GM15510 (cell line): ENCODE data around the gene GSTM1.

Experiments
- POLR2A ChIP-seq: IDR thresholded peaks from 3 replicates; pipeline ENCODE4 v1.6.1; 2011; ENCODE audit warnings: borderline replicate concordance; ENCODE audit not compliant: insufficient read length; ENCODE audit errors: extremely low read depth

The GSTM1 gene

DNA sequence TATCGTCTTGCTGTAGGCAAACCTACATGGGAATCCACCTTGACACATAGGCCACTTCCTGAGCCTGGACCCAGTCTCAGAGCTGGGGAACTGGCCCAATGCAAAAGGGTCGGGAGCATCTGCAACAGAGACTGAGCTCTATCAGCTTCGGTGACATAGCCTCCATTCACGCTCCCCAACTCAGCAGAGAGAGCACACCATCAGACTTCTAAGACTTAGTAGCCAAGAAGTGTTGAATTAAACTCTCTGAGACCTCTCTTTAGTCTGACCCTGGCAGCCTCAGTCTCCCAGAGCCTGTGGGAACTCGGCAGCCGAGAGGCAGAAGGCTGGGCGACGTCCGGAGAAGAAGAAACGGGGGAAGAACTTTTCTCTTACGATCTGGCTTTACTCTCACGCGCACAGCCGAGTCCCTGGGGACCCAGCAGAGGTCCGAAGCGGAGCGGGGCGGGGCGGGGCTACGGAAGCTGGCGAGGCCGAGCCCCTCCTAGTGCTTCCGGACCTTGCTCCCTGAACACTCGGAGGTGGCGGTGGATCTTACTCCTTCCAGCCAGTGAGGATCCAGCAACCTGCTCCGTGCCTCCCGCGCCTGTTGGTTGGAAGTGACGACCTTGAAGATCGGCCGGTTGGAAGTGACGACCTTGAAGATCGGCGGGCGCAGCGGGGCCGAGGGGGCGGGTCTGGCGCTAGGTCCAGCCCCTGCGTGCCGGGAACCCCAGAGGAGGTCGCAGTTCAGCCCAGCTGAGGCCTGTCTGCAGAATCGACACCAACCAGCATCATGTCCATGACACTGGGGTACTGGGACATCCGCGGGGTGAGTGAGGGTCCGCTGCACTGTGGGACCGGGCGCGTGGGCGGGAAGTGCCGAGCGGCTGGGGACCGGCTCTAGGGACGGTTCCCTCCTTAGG lies 31.8 kb upstream of the GSTM1 start, which contains the start of gene GSTM4:
Gene GSTM4 (plus strand): TSS at position 485 of the 905 bp plus-strand sequence. CDS start 291 bp downstream, at position 776.
- TF ChIP-seq POLR2A, result peak; percentile 48

GRCh38 chr1:109657395-109657794 lies 30.2 kb upstream of the GSTM1 start:
- TF ChIP-seq POLR2A, result no peak

DNA sequence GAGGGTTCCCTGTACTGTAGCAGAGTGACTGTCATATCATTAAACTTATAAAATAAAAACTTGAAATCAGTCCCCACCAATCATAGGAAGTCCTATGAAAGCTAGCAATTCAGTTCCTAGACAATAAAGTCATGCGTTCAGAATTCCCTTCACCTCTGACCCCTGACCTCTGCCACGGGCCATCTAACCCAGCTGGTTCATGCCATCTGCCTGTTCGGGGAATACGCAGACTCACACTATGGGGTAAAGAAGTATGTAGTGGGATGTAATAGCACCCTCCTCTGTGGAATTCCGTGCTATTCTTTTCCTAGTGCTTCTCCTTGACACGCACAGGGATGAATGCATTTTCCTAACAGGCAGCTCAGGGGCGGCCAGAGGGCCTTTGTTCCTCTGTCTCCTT lies 29.6 kb upstream of the GSTM1 start:
- no peak for TF ChIP-seq POLR2A

DNA sequence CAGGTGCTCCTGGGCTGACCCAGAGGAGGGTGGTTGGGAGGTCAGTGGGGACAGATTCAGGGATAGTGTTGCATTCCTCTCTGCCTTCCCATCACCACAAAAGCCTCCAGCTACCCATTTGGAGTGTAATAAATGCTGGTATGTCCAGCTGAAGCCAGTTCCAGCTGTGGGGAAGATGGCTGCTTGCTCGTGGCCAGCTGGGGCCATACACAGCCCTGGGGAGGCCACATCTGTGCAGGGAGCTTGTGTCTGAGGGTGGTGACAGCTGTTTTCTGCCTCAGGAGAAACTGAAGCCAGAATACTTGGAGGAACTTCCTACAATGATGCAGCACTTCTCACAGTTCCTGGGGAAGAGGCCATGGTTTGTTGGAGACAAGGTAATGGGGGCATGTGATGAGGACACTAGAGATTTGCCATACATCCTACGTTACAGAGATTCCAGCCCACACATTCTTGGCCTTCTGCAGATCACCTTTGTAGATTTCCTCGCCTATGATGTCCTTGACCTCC lies 29.0 kb upstream of the GSTM1 start:
- TF ChIP-seq POLR2A, result no peak

DNA sequence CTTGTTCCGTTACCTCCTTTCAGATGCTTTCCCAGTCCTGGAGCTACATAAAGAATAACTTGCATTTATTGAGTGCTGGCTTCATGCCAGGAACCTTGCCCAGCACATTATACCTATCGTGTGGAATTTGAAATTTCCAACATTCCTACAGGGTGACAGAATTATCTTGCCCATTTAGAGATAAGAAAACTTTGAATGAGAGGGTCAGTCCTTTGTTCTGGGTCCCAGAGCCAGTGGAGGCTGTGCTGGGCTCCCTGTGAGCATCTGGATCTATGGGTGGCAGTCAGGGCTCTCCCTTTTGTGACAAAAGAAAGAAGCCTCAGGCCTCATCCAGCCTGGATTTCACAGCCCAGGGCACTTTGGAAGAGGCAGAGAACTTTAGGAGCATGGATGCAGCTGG lies 28.5 kb upstream of the GSTM1 start:
- no peak for TF ChIP-seq POLR2A

GRCh38 chr1:109659997-109660690 lies 27.5 kb upstream of the GSTM1 start:
- TF ChIP-seq POLR2A, result no peak

DNA sequence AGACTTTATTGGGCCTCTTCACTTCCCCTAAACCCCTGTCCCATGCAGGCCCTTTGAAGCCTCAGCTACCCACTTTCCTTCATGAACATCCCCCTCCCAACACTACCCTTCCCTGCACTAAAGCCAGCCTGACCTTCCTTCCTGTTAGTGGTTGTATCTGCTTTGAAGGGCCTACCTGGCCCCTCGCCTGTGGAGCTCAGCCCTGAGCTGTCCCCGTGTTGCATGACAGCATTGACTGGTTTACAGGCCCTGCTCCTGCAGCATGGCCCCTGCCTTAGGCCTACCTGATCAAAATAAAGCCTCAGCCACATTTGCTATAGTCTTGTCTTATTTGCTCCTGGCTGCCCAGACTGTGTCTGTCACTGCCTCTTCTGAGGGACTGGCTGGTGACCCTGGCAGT lies 26.2 kb upstream of the GSTM1 start:
- no peak for TF ChIP-seq POLR2A

DNA sequence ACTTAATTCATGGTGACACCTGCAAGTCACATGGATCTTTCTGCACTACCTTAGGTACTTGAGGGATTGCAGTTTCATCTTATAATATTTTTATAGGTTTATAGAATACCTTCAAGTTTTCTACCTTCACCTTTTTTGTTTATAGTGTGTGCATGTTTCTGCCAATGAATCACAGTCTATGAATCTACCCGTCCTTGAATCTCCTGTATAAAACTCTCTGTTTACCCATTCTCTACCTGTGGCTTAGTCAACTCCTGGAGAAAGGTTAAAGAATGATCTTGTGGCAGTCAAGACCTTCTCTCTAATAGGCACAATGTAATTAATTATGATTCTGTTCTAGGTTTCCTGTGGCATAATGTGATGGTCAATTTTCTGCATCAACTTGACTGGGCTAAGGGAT lies 22.9 kb upstream of the GSTM1 start:
- no peak for TF ChIP-seq POLR2A

GRCh38 chr1:109667452-109668122 lies 20.0 kb upstream of the GSTM1 start, which contains the start of gene GSTM2:
GSTM2 (plus strand) TSS chr1:109668057; CDS start chr1:109668116, 59 bp downstream.
- no peak for TF ChIP-seq POLR2A

GRCh38 chr1:109668123-109668775 lies 19.4 kb upstream of the GSTM1 start:
- no peak for TF ChIP-seq POLR2A

DNA sequence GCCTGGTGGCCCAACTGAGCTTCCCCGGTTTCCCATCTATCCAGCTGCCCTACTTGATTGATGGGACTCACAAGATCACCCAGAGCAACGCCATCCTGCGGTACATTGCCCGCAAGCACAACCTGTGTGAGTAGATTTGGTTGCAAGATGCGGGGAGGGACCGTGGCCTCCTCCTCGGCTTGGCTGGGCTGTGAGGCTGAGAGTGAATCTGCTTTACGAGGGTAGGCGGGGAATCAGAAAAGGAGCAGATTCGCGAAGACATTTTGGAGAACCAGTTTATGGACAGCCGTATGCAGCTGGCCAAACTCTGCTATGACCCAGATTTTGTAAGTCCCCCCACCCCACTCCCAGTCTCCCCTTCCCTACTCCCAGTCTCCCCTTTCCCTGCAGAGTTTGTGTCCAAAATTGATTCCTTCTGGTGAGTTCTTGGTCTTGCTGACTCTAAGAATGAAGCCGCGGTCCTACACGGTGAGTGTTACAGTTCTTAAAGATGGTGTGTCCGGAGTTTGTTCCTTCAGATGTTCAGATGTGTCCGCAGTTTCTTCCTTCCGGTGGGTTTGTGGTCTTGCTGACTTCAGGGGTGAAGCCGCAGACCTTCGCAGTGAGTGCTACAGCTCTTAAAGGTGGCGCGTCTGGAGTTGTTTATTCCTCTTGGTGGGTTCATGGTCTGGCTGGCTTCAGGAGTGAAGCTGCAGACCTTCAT lies 18.2 kb upstream of the GSTM1 start:
- TF ChIP-seq POLR2A, result no peak

GRCh38 chr1:109671067-109671466 lies 16.6 kb upstream of the GSTM1 start:
- no peak for TF ChIP-seq POLR2A

- TF ChIP-seq POLR2A, result no peak
These were observed 10.2 kb upstream of the GSTM1 start for GRCh38 chr1:109677459-109677858.
